Measurements from ENCODE around the gene CNIH2. TPM values are rescaled to one million over a fixed set of nuclear protein-coding genes. Genes with fewer than 3 reads are reported as not detected.

Gene CNIH2
- total and polyA plus RNA-seq, 2 experiments from 2014 or later: 4.3 to 9.2 TPM

GRCh38 chr11:66285250-66285947, 7.4 kb downstream of the CNIH2 start:
- ATAC-seq (no peak), DNase-seq (ENCODE audit: low spot score) (no peak)
- H3K27ac Mint-ChIP-seq: no peak overlapping the region
- peaks cover 30% of the 10 kb centered on the region for H3K27me3 Mint-ChIP-seq (ENCODE audit: insufficient read depth, low read depth, poor library complexity)
- H3K4me2 ChIP-seq: no peak overlapping the region
- peaks cover 9% of the 10 kb centered on the region for H3K79me2 ChIP-seq (replicated peaks; ENCODE audit: insufficient read depth)
- no peak overlapping the region for H3K27ac ChIP-seq (ENCODE audit: low read depth)
- TF ChIP-seq REST (IDR thresholded peaks at IDR 0.05; ENCODE audit: unreplicated experiment) (no peak), ZNF114 (CRISPR knock-in tag; IDR thresholded peaks at IDR 0.05) (no peak), ETS1 (IDR thresholded peaks at IDR 0.05) (no peak), EZH2phosphoT487 (IDR thresholded peaks at IDR 0.05; ENCODE audit: unreplicated experiment) (no peak), STAT1 (IDR thresholded peaks at IDR 0.05; ENCODE audit: unreplicated experiment) (no peak), CREB1 (CRISPR knock-in tag; IDR thresholded peaks at IDR 0.05; ENCODE audit: low read depth) (no peak), NANOG (IDR thresholded peaks at IDR 0.05; ENCODE audit: borderline replicate concordance) (no peak), ZNF462 (CRISPR knock-in tag; IDR thresholded peaks at IDR 0.05) (no peak), JUNB (IDR thresholded peaks at IDR 0.05; ENCODE audit: unreplicated experiment) (no peak), ZNF331 (CRISPR knock-in tag; IDR thresholded peaks at IDR 0.05; ENCODE audit: low read depth) (no peak), CTCF (conservative IDR thresholded peaks at IDR 0.05; ENCODE audit: low read depth in 2 of 2) (no peak), EZH2 (IDR thresholded peaks at IDR 0.05; ENCODE audit: low read depth, unreplicated experiment) (no peak), POLR2AphosphoS5 (IDR thresholded peaks at IDR 0.05; ENCODE audit: low read depth) (no peak)
- no peak overlapping the region for H3K4me3 Mint-ChIP-seq
- no peak overlapping the region for H2AFZ ChIP-seq
- H3K9me2 ChIP-seq (ENCODE audit: insufficient read depth): no peaks in the 10 kb centered on the region
- H3F3A ChIP-seq (replicated peaks; ENCODE audit: low read depth): peaks cover 18% of the 10 kb centered on the region; the same call in 1 of the 2 replicates
- no peak overlapping the region for H3K4me3 ChIP-seq
- H4K20me1 ChIP-seq (replicated peaks; ENCODE audit: insufficient read depth): no peaks in the 10 kb centered on the region; the same call in none of the 2 replicates
- H3K4me1 Mint-ChIP-seq: peaks cover 30% of the 10 kb centered on the region
- H3K36me3 Mint-ChIP-seq (ENCODE audit: low read depth): no peaks in the 10 kb centered on the region; the same call in 2 of the 3 replicates
- H3K9me3 Mint-ChIP-seq: peaks cover 2% of the 10 kb centered on the region; the same call in 1 of the 3 replicates
- H3K4me1 ChIP-seq (ENCODE audit: insufficient read depth): peaks cover 22% of the 10 kb centered on the region
- no peaks in the 10 kb centered on the region; the same call in 1 of the 2 replicates for H3K36me3 ChIP-seq (ENCODE audit: insufficient read depth)
- H3K27me3 ChIP-seq (ENCODE audit: insufficient read depth): peaks cover 5% of the 10 kb centered on the region

All from GM23338 (cell line).